ENCODE measurements around the gene RUSC1.

DNA sequence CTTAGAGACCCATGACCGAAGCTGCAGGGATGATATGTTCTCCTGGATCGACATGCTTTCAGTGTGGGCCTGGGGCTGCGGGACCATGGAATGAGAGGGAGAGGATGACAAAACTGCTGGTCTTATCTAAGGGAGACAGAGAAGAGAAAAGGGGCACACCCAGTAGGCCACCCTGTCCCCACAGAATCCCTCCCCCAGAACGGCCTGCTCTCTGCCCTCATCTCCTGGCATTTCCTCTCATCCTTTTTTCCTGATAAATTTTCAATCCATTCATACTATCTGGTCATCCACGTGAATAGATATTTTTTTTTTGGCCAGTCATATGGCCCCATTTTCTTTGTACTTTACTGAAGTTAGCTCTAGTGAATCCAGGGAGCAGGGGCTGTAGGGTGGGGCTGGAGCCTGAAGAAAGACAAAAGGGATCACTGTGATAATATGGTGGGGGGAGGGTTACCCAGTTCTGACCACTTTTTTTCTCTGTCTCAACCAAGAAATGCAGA is 19.3 kb upstream of the RUSC1 start, which contains the start of gene PKLR:
- TF ChIP-seq CTCF (IDR thresholded peaks at IDR 0.05): no peak
- TF ChIP-seq POLR2A (IDR thresholded peaks at IDR 0.05): no peak

Data from esophagus squamous epithelium (tissue), 4 donors.